Stromal cell of bone marrow (primary cell): ENCODE measurements around the gene FNBP1L.

Source experiments
- DNase-seq: peaks from one replicate; pipeline ENCODE4 v3.0.0-alpha.2; 2012; ENCODE audit warnings: low read depth

Gene FNBP1L

GRCh38 chr1:93592551-93592949 is 144.6 kb downstream of the FNBP1L start:
- DNase-seq: no peak

DNA sequence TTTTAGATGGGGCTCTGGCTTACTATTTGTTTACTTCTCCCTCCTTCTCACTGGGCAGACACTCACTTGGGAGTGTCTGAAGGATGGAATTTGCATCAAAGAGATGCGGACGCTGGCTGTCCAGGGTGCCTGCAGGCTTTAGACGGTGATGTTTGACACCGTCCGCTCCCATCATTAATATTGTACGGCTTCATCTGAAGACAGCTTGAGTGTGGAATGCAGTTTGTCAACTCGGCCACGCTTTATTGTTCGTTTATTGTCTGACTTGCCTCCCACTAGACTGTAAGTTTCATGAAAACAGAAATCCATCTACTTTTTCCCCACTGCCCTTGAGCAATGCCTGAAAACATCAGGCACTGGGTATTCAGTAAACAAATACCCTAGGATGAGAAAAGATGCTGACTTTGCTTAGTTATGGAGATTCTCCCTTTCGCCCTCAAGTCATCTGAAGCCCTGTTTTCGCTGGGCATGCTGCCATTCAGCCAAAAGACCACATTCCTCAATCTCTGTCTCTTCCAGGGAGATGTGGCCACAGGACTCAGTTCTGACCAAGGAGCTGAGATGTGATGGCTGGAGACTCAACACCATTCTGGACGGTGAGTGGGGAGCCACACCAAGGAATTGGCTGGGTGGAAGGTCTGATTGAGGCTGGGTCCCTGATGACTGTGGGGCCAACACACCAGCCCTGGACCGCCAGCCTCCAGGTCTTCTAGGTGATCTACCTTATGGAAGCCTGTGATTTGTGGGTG is 146.1 kb downstream of the FNBP1L start:
- no peak for DNase-seq

DNA sequence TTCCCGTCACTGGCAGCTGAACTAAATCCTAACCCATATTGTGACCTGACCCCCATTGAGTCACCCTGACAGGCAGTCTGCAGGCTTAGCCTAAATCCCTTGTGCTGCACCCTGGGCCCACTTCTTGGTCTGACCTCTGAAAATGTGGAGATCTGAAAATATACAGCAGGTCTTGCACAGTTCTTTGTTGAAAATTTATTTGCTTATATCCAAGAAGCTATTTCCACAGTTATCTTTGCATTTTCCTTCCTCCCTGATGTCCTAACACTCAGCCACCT is 146.6 kb downstream of the FNBP1L start:
- no peak for DNase-seq

GRCh38 chr1:93595266-93595665 is 147.3 kb downstream of the FNBP1L start:
- DNase-seq: peak; percentile 55

- no peak for DNase-seq
These were observed 147.8 kb downstream of the FNBP1L start for GRCh38 chr1:93595743-93596142.

- DNase-seq: no peak
These were observed 148.6 kb downstream of the FNBP1L start for GRCh38 chr1:93596329-93597089.

- no peak for DNase-seq
These were observed 149.8 kb downstream of the FNBP1L start for GRCh38 chr1:93597709-93598108.

DNA sequence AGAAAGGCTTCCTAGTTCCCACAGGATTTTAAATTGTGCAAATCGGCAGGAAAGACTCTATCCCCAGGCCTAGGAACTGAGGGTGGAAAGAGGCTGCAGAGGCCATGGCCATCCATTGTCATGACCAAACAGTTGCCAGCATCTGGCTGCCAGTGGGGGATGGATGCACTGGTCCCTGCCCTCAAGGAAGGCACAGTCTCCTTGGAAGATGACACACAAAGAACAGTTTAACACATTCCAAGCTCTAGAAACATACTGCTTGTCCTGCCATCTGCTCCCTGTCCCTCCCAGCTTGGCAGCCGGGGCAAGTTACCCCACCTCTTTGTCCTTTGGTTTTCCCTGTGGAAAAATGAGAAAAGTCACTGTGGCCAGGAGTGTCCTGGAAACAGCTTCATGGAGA is 150.5 kb downstream of the FNBP1L start:
- no peak for DNase-seq

DNA sequence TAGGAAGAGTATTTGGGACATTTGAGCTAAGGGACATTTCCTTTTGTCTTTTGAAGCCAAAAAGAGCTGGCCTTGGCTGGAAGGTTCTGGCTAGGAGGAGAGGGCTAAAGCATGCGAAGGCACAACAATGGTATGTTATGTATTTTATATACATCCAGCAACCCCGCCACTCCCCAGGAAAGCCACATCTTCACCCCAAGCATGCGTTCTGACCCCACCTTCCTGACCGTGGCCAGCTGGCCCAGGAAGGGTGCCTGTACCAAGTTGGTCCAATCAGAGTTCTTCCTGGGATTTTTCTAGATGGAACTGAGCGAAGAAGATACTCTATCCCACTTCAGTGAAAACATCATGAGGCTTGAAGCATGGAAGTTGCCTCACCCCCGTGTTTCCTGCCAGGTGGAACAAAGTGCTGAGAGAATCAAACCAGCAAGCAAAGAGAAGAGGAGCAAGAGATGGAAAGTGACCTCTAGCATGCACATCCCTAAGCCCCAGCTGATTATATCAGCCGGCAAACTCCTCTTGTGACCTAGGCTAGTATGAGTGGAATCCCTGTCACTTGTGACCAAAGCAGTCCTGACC is 151.0 kb downstream of the FNBP1L start:
- no peak for DNase-seq

- no peak for DNase-seq
These were observed 151.6 kb downstream of the FNBP1L start for GRCh38 chr1:93599479-93599878.

DNA sequence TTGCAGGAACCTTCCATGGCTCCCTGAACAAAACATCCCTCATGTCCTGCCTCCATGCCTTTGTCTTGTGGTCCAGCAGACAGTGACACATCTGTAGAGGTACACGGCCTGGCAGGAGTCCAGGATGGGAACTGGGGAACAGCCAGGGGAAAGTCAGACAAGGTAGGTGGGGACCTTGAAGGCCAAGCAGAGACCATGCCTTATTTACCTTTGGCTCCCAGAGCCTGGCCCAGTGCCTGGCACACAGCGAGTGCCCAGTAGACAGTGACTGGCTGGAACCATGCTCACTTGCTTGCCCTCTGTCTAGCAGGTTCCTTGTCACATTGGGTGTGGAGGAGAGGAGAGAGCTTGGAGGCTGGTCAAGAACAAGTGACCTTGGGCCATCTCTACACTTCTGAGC is 152.7 kb downstream of the FNBP1L start:
- DNase-seq: no peak

- no peak for DNase-seq
These were observed 153.8 kb downstream of the FNBP1L start for GRCh38 chr1:93601686-93602085.

DNA sequence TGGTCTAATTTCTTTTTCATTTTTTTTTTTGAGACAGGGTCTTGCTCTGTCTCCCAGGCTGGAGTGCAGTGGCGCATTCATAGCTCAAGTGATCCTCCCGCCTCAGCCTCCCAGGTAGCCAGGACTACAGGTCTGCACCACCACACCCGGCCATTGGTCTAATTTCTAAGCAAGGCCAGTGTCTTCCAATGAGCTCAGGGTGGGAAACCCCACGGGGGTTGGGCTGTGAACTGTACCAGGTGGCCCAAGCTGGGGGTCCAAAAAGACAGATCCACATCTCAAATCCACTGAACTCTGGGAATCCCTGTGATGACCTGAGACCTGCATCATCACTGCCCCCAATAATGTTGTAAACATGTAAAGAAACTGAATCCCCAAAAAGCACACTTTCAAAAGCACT is 154.2 kb downstream of the FNBP1L start:
- no peak for DNase-seq

- no peak for DNase-seq
These were observed 155.2 kb downstream of the FNBP1L start for GRCh38 chr1:93603106-93603505.

DNA sequence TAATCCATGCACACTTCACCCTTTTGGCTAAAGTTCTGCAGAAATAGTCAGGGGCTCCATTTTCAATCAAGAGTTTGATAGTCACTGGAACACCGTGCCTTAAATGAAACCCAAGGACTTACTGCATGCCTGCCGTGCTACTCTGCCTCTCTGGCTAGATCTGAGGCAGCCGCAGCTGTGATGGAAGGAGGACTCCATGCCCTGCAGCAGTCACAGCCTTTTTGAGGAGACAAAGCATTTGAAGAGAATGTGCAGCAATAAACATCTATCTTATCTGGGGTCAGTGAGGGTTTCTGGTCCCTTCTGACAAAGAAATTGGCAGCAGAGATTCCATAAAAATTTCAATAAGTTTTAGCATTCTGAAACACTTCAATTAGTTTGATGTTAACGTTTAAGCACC is 155.7 kb downstream of the FNBP1L start:
- DNase-seq: no peak
